Breast epithelium (tissue), 4 donors: ENCODE results near the gene USP22. TPM values are rescaled to one million over a fixed set of nuclear protein-coding genes. Genes with fewer than 3 reads are reported as not detected.
"Not testable (repeated sequence)": the region's sequence is repeated elsewhere in the genome, so short reads cannot be mapped to it uniquely, and the experiment has no call there.

Source experiments
- DNase-seq, 2 donors: peaks; one replicate each; pipeline ENCODE4 v3.0.0-alpha.2; 2019; ENCODE audit warnings: low spot score in 2 of 2
- H3K27ac ChIP-seq, 2 donors: fragments of 200-600 bp; sonication (generic) in 1 of 2; one replicate each; pipeline ENCODE4 v1.5.1; 2016 to 2019; ENCODE audit warnings: mild to moderate bottlenecking in 1 of 2
- H3K27me3 ChIP-seq, 2 donors: fragments of 200-600 bp; sonication (generic) in 1 of 2; one replicate each; pipeline versions ENCODE4 v1.5.1 to v1.6.0; 2017 to 2019; ENCODE audit warnings: control low read depth in 1 of 2, mild to moderate bottlenecking in 1 of 2
- H3K36me3 ChIP-seq: fragments of 200-600 bp; one replicate; pipeline ENCODE4 v1.5.1; 2019
- H3K4me1 ChIP-seq, 2 donors: fragments of 200-600 bp; sonication (generic); one replicate each; pipeline ENCODE4 v1.5.1; 2016 to 2019; ENCODE audit warnings: control low read depth in 1 of 2
- H3K4me3 ChIP-seq, 3 donors: fragments of 200-600 bp; sonication (generic); 1 replicate in 2 of 3; 2 replicates in 1 of 3; pipeline ENCODE4 v1.5.1; 2016 to 2019; ENCODE audit warnings: mild to moderate bottlenecking in 3 of 3, moderate library complexity in 2 of 3
- H3K9me3 ChIP-seq, 2 donors: fragments of 200-600 bp; sonication (generic) in 1 of 2; one replicate each; pipeline ENCODE4 v1.5.1; 2016 to 2019; ENCODE audit warnings: control low read depth in 1 of 2
- CTCF ChIP-seq, 3 donors: fragments of 450-650 bp; IDR thresholded peaks; one replicate each; pipeline ENCODE4 v1.5.1; 2016 to 2017; ENCODE audit warnings: antibody characterized with exemption in 3 of 3, mild to moderate bottlenecking in 3 of 3, moderate library complexity in 3 of 3
- POLR2A ChIP-seq: fragments of 450-650 bp; IDR thresholded peaks from one replicate; pipeline ENCODE4 v1.6.1; 2016; ENCODE audit warnings: antibody characterized with exemption, mild to moderate bottlenecking, moderate library complexity
- POLR2AphosphoS5 ChIP-seq, 3 donors: sonication (generic); formaldehyde crosslinking; IDR thresholded peaks; one replicate each; pipeline ENCODE4 v1.6.1; 2017; ENCODE audit warnings: antibody characterized with exemption in 3 of 3
- intact Hi-C: fragments of 100-400 bp; cut with DNase I; formaldehyde crosslinking; loops from one replicate; pipeline ENCODE4 v1.15.1; 2023; ENCODE audit warnings: low total_unique reads
- total RNA-seq, 3 donors: library from RNA; depleted of rRNA; stranded (reverse); fragments of >200 nt; gene quantifications; one replicate each; pipeline ENCODE4 v1.1.0, GENCODE V29; 2016

USP22 gene
- total RNA-seq, 3 donors from 2014 or later, result 115 to 156 (median 139) TPM

GRCh38 chr17:21085707-21086106, 42.9 kb upstream of the USP22 start:
- Histone ChIP-seq H3K27me3 (no peaks in the 10 kb centered on the region), H3K4me1 (no peaks in the 10 kb centered on the region), H3K27ac (no peak overlapping the region), H3K9me3 (no peaks in the 10 kb centered on the region), H3K4me3 (no peak overlapping the region), H3K36me3 (no peaks in the 10 kb centered on the region)
- intact Hi-C loops, result no loop called here
- TF ChIP-seq POLR2AphosphoS5 (IDR thresholded peaks at IDR 0.05), result no peak
- no peak for TF ChIP-seq CTCF (IDR thresholded peaks at IDR 0.05)
- no peak for TF ChIP-seq POLR2A
- no peak for DNase-seq

GRCh38 chr17:21085280-21085679, 42.5 kb upstream of the USP22 start:
- H3K27me3 ChIP-seq, H3K4me3 ChIP-seq, H3K36me3 ChIP-seq, H3K9me3 ChIP-seq, H3K27ac ChIP-seq, intact Hi-C loops, H3K4me1 ChIP-seq, DNase-seq: not testable (repeated sequence)

- intact Hi-C loops, result no loop called here
These were observed 39.2 kb upstream of the USP22 start for GRCh38 chr17:21082001-21082436.

GRCh38 chr17:21079196-21079595, 36.4 kb upstream of the USP22 start:
- Histone ChIP-seq H3K27me3 (no peaks in the 10 kb centered on the region), H3K36me3 (no peaks in the 10 kb centered on the region), H3K4me3 (no peak overlapping the region), H3K27ac (no peak overlapping the region), H3K9me3 (no peaks in the 10 kb centered on the region), H3K4me1 (no peaks in the 10 kb centered on the region)
- no peak for DNase-seq
- intact Hi-C loops, result no loop called here
- TF ChIP-seq CTCF (IDR thresholded peaks at IDR 0.05) (no peak), POLR2AphosphoS5 (IDR thresholded peaks at IDR 0.05) (no peak), POLR2A (no peak)

More at GRCh38 chr17:21082001-21082436, 39.2 kb upstream of the USP22 start:
- Histone ChIP-seq H3K9me3 (no peaks in the 10 kb centered on the region), H3K27me3 (no peaks in the 10 kb centered on the region), H3K4me3 (no peak overlapping the region), H3K36me3 (no peaks in the 10 kb centered on the region), H3K4me1 (no peaks in the 10 kb centered on the region), H3K27ac (no peak overlapping the region)
- DNase-seq, result no peak
- TF ChIP-seq POLR2AphosphoS5 (IDR thresholded peaks at IDR 0.05) (no peak), CTCF (IDR thresholded peaks at IDR 0.05) (no peak), POLR2A (no peak)

- H3K27ac ChIP-seq, result no peak overlapping the region
These were observed 35.4 kb upstream of the USP22 start for GRCh38 chr17:21078016-21078780.

More at GRCh38 chr17:21078016-21078780, 35.4 kb upstream of the USP22 start:
- Histone ChIP-seq H3K4me3 (no peak overlapping the region), H3K27me3 (no peaks in the 10 kb centered on the region), H3K4me1 (no peaks in the 10 kb centered on the region), H3K36me3 (no peaks in the 10 kb centered on the region), H3K9me3 (no peaks in the 10 kb centered on the region)
- TF ChIP-seq POLR2AphosphoS5 (IDR thresholded peaks at IDR 0.05), result no peak
- no peak for TF ChIP-seq POLR2A
- TF ChIP-seq CTCF (IDR thresholded peaks at IDR 0.05), result no peak
- DNase-seq, result no peak
- intact Hi-C loops, result no loop called here
